ENCODE data around the gene TRIM17. TPM values are rescaled to one million over a fixed set of nuclear protein-coding genes. Genes with fewer than 3 reads are reported as not detected.

The TRIM17 gene
- total RNA-seq, 4 donors from 2014 or later: not detected

DNA sequence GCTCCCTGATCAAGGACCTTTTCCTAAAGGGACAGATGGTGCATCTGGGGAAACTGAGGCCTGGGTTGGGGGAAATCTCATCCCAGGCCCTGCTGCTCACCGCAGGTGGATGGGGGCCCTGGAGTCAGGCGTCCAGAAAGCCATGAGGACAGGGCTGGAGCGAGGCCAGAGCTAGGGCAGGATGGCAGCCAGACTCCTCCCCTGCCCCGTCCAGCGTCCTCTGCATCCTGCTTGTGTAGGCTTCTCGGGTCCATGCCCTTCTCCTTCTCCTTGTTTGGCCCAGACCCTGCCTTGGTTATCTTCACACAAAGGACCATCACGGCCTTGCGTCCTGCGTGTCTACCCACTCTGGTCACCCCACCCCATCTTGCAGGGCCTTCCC lies 53.0 kb downstream of the TRIM17 start:
- peaks cover 2 to 13% of the 10 kb centered on the region in 2 donors for H3K4me1 ChIP-seq
- intact Hi-C loops (cut with DNase I; ENCODE audit: low total_unique reads) (no loop called here), in situ Hi-C loops (cut with MboI; ENCODE audit: low sequenced_read_pairs in 4 of 4) (no loop called here)
- no peak for TF ChIP-seq POLR2A (IDR thresholded peaks at IDR 0.05)
- TF ChIP-seq, protein P1, sequence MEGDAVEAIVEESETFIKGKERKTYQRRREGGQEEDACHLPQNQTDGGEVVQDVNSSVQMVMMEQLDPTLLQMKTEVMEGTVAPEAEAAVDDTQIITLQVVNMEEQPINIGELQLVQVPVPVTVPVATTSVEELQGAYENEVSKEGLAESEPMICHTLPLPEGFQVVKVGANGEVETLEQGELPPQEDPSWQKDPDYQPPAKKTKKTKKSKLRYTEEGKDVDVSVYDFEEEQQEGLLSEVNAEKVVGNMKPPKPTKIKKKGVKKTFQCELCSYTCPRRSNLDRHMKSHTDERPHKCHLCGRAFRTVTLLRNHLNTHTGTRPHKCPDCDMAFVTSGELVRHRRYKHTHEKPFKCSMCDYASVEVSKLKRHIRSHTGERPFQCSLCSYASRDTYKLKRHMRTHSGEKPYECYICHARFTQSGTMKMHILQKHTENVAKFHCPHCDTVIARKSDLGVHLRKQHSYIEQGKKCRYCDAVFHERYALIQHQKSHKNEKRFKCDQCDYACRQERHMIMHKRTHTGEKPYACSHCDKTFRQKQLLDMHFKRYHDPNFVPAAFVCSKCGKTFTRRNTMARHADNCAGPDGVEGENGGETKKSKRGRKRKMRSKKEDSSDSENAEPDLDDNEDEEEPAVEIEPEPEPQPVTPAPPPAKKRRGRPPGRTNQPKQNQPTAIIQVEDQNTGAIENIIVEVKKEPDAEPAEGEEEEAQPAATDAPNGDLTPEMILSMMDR (IDR thresholded peaks at IDR 0.05 in 4 of 5, conservative IDR thresholded peaks at IDR 0.05 in 1 of 5): no peak
- no peaks in the 10 kb centered on the region for H3K27me3 ChIP-seq
- H3K36me3 ChIP-seq: peaks cover 0 to 32% of the 10 kb centered on the region in 2 donors
- ATAC-seq (no peak), DNase-seq (peak in 1 of 2 donors; percentile 33)
- no peak overlapping the region for H3K4me3 ChIP-seq
- H3K27ac ChIP-seq: peak overlapping the region in 3 of 4 donors; percentile 40 to 92 (median 56)
- no peaks in the 10 kb centered on the region for H3K9me3 ChIP-seq

DNA sequence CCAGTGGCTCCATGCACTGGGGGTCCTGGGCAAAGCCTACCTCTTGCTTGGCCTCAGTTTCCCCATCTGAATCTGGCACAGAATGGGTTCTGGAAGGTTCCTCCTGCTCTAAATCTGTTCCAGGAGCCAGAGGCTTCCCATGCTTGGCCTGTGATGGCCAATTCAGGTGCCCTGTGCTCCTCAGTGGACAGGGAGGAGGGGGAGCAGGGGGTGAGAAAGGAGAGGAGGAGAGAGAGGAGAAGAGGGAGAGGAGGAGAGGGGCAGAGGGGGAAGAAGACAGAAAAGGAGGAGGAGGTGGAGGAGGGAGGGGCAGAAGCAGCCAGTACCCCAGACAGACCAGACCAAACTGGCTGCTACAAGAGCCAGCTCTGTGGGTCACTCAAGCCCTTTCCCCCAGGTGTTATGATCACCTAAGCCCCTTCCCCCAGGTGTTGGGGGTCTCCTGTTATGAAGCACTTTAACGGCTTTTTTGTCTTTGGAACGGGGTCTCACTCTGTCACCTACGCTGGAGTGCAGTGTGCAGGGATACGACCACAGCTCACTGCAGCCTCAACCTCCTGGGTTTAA lies 53.7 kb downstream of the TRIM17 start:
- Histone ChIP-seq H3K27ac (peak overlapping the region in 3 of 4 donors; percentile 26 to 92 (median 40)), H3K36me3 (peaks cover 0 to 25% of the 10 kb centered on the region in 2 donors), H3K27me3 (no peaks in the 10 kb centered on the region), H3K4me1 (peaks cover 0 to 6% of the 10 kb centered on the region in 2 donors), H3K4me3 (no peak overlapping the region), H3K9me3 (no peaks in the 10 kb centered on the region)
- in situ Hi-C loops (cut with MboI; ENCODE audit: low sequenced_read_pairs in 4 of 4): no loop called here
- ATAC-seq (no peak), DNase-seq (peak in 1 of 2 donors; percentile 15)
- TF ChIP-seq POLR2A (IDR thresholded peaks at IDR 0.05): no peak
- TF ChIP-seq, protein P1 (IDR thresholded peaks at IDR 0.05 in 4 of 5, conservative IDR thresholded peaks at IDR 0.05 in 1 of 5): no peak
- intact Hi-C loops (cut with DNase I; ENCODE audit: low total_unique reads): no loop called here

DNA sequence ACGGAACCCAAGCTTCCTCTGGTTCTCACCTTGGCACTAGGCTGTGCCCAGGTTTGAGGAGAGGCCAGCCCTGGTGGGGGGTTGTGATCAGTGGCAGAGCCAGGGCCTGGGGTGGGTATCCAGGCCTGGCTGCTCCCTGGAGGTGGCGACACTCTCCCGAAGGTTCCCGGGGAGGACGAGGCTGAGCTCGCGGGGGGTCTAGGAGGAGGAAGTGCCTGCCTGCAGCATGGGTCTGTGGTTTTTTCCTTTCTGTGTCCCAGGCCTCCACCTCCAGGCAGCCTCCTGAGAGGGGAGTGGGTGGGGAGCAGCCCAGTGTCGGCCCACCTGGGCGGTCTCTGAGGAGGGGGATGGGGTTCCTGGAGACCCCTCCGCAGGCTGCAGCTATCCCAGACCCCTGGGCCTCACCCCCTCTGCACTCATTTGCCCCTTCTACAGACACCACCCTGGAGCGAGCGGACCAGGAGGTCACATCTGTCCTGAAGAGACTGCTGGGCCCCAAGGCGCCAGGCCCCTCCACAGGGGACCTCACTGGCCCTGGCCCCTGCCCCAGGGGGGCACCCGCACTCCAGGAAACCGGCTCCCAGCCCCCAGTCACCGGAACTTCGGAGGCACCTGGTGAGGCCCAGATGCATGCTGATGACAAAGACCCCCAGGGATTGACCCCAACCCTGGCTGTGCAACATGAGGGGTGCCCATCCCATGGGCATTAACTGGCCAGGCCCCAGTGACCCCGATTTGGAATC lies 54.3 kb downstream of the TRIM17 start:
- Histone ChIP-seq H3K36me3 (peaks cover 0 to 29% of the 10 kb centered on the region in 2 donors), H3K4me1 (peaks cover 0 to 3% of the 10 kb centered on the region in 2 donors), H3K4me3 (no peak overlapping the region), H3K9me3 (no peaks in the 10 kb centered on the region), H3K27ac (peak overlapping the region in 2 of 4 donors; percentile 71 to 92), H3K27me3 (no peaks in the 10 kb centered on the region)
- in situ Hi-C loops (cut with MboI; ENCODE audit: low sequenced_read_pairs in 4 of 4) (no loop called here), intact Hi-C loops (cut with DNase I; ENCODE audit: low total_unique reads) (no loop called here)
- ATAC-seq (no peak), DNase-seq (peak in 1 of 2 donors; percentile 16)
- TF ChIP-seq, protein P1 (IDR thresholded peaks at IDR 0.05 in 4 of 5, conservative IDR thresholded peaks at IDR 0.05 in 1 of 5): no peak
- TF ChIP-seq POLR2A (IDR thresholded peaks at IDR 0.05): no peak

DNA sequence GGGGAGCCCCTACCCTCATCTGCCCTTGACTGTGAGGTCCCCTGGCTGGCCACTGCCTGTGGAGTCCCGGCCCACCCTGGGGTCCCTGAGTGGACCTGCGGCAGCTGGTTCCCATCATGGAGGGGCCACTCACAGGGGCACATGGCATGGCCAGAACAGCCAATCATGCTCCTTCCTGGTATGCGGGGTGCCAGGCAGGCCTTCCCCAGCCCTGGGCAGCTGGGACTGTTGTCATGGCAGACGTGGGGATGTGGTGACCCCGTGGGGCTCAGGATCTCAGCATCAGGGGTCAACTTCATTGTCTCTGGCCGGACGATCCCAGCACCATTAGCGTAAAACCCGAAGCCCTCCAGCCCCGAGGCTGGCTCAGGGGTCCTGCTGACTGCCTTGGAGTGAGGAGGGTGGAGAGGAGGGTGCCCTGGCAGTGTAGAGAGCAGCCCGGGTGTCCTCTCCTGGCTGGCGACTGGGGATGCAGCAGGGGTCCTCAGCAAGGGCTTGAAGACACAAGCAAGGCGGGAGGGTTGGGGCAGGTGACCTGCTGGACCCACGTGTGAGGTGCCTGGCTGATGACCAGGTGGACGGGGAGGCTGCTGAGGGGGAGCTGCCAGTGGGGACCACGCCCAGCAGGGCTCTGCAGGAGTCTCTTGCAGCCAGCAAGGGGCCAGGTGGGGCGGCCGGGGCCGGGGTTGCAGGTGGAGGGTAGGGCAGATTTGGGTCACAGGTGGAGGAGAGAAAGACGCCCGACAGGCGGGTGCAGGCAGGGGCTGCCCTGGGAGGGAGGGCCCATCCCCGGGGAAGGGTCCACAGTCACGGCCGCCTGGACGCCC lies 55.1 kb downstream of the TRIM17 start:
- in situ Hi-C loops (cut with MboI; ENCODE audit: low sequenced_read_pairs in 4 of 4) (no loop called here), intact Hi-C loops (cut with DNase I; ENCODE audit: low total_unique reads) (no loop called here)
- Histone ChIP-seq H3K27ac (peak overlapping the region; percentile 35 to 92 (median 68)), H3K36me3 (peaks cover 0 to 37% of the 10 kb centered on the region in 2 donors), H3K4me1 (no peaks in the 10 kb centered on the region), H3K27me3 (no peaks in the 10 kb centered on the region), H3K4me3 (no peak overlapping the region), H3K9me3 (no peaks in the 10 kb centered on the region)
- ATAC-seq (no peak), DNase-seq (peak in 1 of 2 donors; percentile 48)
- TF ChIP-seq POLR2A (IDR thresholded peaks at IDR 0.05): no peak
- TF ChIP-seq, protein P1 (IDR thresholded peaks at IDR 0.05 in 4 of 5, conservative IDR thresholded peaks at IDR 0.05 in 1 of 5): no peak
